ENCODE measurements around the gene CREB5. TPM values are rescaled to one million over a fixed set of nuclear protein-coding genes. Genes with fewer than 3 reads are reported as not detected.

CREB5 gene
- total RNA-seq, 1 experiment from 2014 or later, result 0.49 TPM

DNA sequence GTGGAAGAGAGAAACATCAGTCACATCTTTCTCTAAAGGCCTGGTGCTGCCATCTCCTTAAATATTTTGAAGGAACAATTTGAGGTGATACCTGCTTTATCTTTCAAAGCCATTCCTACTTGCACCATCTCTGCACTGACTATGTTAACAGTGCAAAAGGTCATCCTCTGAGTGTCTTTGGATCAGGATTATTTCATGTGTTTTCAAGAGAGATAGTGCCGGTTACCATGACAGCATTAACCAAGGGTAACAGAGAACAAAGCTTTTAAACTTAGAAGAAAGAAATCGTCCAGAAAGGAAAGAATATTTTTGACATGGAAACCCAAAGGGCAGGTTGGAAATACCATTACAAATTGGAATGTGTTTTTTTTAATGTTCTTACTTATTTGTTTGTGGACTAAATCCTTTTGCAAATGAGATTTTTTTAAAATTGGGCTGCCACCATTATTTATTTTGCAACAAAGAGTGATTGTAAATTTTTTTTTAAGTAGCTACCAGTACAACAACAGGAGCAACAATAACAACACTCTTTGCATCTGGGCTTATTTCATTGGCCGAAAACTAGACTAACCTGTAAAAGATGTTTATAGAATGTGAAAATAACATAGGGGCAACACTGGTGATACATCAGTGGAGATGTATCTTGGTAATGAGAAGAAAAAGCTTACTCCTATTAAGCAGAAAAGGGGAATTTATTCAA is 234.2 kb downstream of the CREB5 start:
- H2AFZ ChIP-seq (ENCODE audit: low read depth, low read length, poor library complexity, severe bottlenecking), result no peak overlapping the region
- no peak for ATAC-seq
- DNase-seq (ENCODE audit: low read depth, low spot score), result no peak
- RAD21 ChIA-PET (ENCODE audit: low non-redundant PET in 1 of 2, low total read pairs in 2 of 2, uncharacterized antibody in 2 of 2, unreplicated experiment in 2 of 2), result no interaction called here
- H4K20me1 ChIP-seq (ENCODE audit: insufficient read depth), result no peaks in the 10 kb centered on the region
- no peak overlapping the region for H3K9ac ChIP-seq (ENCODE audit: low read length)
- POLR2A ChIA-PET, result no interaction called here
- H3K36me3 ChIP-seq (ENCODE audit: control insufficient read depth in 1 of 2, insufficient read depth in 2 of 2, low read length in 2 of 2), result no peaks in the 10 kb centered on the region
- H3K27ac ChIP-seq (ENCODE audit: low read depth, low read length), result no peak overlapping the region
- intact Hi-C loops (cut with micrococcal nuclease), result no loop called here
- no peak overlapping the region for H3K4me2 ChIP-seq (ENCODE audit: low read length)
- H3K9me2 ChIP-seq (ENCODE audit: insufficient read depth), result no peaks in the 10 kb centered on the region
- H3K4me1 ChIP-seq (ENCODE audit: control insufficient read depth in 1 of 2, insufficient read depth in 2 of 2, low read length in 2 of 2), result no peaks in the 10 kb centered on the region
- no TSS peak for BruUV-seq (replicated peaks)
- no peaks in the 10 kb centered on the region for H3K9me3 ChIP-seq (ENCODE audit: control insufficient read depth in 1 of 2, insufficient read depth in 1 of 2, low read depth in 1 of 2, low read length in 2 of 2)
- H3K4me3 ChIP-seq (replicated peaks in 1 of 2; ENCODE audit: low read depth in 1 of 2, low read length in 2 of 2), result no peak overlapping the region
- no peaks in the 10 kb centered on the region for H3K79me2 ChIP-seq (ENCODE audit: insufficient read depth, low read length)
- H3K27me3 ChIP-seq (ENCODE audit: insufficient read depth, low read length), result peaks cover 12% of the 10 kb centered on the region; the same call in 1 of the 2 replicates
- TF ChIP-seq, protein P1, sequence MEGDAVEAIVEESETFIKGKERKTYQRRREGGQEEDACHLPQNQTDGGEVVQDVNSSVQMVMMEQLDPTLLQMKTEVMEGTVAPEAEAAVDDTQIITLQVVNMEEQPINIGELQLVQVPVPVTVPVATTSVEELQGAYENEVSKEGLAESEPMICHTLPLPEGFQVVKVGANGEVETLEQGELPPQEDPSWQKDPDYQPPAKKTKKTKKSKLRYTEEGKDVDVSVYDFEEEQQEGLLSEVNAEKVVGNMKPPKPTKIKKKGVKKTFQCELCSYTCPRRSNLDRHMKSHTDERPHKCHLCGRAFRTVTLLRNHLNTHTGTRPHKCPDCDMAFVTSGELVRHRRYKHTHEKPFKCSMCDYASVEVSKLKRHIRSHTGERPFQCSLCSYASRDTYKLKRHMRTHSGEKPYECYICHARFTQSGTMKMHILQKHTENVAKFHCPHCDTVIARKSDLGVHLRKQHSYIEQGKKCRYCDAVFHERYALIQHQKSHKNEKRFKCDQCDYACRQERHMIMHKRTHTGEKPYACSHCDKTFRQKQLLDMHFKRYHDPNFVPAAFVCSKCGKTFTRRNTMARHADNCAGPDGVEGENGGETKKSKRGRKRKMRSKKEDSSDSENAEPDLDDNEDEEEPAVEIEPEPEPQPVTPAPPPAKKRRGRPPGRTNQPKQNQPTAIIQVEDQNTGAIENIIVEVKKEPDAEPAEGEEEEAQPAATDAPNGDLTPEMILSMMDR (IDR thresholded peaks at IDR 0.05 in 2 of 3, conservative IDR thresholded peaks at IDR 0.05 in 1 of 3; ENCODE audit: borderline replicate concordance in 1 of 3, insufficient read depth in 1 of 3, low read depth in 2 of 3, low read length in 2 of 3), result no peak
- no peak for TF ChIP-seq ZFX (IDR thresholded peaks at IDR 0.05)
- CTCF ChIA-PET, result no interaction called here

DNA sequence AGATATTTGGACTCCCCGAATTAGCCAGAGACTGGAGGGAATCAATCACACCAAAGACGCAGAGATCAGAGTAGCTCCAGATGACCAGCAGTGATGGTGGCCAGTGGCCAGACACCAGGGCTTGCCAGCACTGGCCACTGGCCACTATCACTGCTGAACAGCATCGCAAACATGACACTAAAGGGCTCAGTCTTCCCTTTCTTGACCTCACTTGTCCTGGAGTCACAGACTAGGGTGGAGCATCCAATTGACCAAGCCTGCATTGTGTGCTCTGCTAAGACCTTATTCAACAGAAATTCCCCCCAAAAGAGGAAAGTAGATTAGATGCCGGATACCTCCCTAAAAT is 234.7 kb downstream of the CREB5 start:
- POLR2A ChIA-PET, result no interaction called here
- ATAC-seq, result no peak
- no peak overlapping the region for H3K4me2 ChIP-seq (ENCODE audit: low read length)

More for the DNA sequence above, 234.7 kb downstream of the CREB5 start:
- Histone ChIP-seq H3K9me2 (ENCODE audit: insufficient read depth) (no peaks in the 10 kb centered on the region), H3K9ac (ENCODE audit: low read length) (no peak overlapping the region), H2AFZ (ENCODE audit: low read depth, low read length, poor library complexity, severe bottlenecking) (no peak overlapping the region), H3K79me2 (ENCODE audit: insufficient read depth, low read length) (no peaks in the 10 kb centered on the region), H3K27ac (ENCODE audit: low read depth, low read length) (no peak overlapping the region), H3K27me3 (ENCODE audit: insufficient read depth, low read length) (peaks cover 10% of the 10 kb centered on the region; the same call in 1 of the 2 replicates), H3K4me1 (ENCODE audit: control insufficient read depth in 1 of 2, insufficient read depth in 2 of 2, low read length in 2 of 2) (no peaks in the 10 kb centered on the region), H3K4me3 (replicated peaks in 1 of 2; ENCODE audit: low read depth in 1 of 2, low read length in 2 of 2) (no peak overlapping the region), H4K20me1 (ENCODE audit: insufficient read depth) (no peaks in the 10 kb centered on the region), H3K36me3 (ENCODE audit: control insufficient read depth in 1 of 2, insufficient read depth in 2 of 2, low read length in 2 of 2) (no peaks in the 10 kb centered on the region), H3K9me3 (ENCODE audit: control insufficient read depth in 1 of 2, insufficient read depth in 1 of 2, low read depth in 1 of 2, low read length in 2 of 2) (no peaks in the 10 kb centered on the region)
- ChIA-PET CTCF (no interaction called here), RAD21 (ENCODE audit: low non-redundant PET in 1 of 2, low total read pairs in 2 of 2, uncharacterized antibody in 2 of 2, unreplicated experiment in 2 of 2) (no interaction called here)
- no peak for DNase-seq (ENCODE audit: low read depth, low spot score)
- BruUV-seq (replicated peaks), result no TSS peak
- intact Hi-C loops (cut with micrococcal nuclease), result no loop called here
- TF ChIP-seq SIN3A (IDR thresholded peaks at IDR 0.05; ENCODE audit: low read depth) (no peak), ZNF274 (IDR thresholded peaks at IDR 0.05; ENCODE audit: low read depth, low read length) (no peak), EGR1 (IDR thresholded peaks at IDR 0.05; ENCODE audit: low read depth) (no peak), ZFX (IDR thresholded peaks at IDR 0.05) (no peak), YY1 (IDR thresholded peaks at IDR 0.05; ENCODE audit: extremely low read depth, insufficient replicate concordance, low read depth, low read length) (no peak), ELF1 (IDR thresholded peaks at IDR 0.05; ENCODE audit: borderline replicate concordance, low read depth) (no peak)
- TF ChIP-seq, protein P1 (IDR thresholded peaks at IDR 0.05 in 2 of 3, conservative IDR thresholded peaks at IDR 0.05 in 1 of 3; ENCODE audit: borderline replicate concordance in 1 of 3, insufficient read depth in 1 of 3, low read depth in 2 of 3, low read length in 2 of 3), result no peak
- TF ChIP-seq, protein P2, sequence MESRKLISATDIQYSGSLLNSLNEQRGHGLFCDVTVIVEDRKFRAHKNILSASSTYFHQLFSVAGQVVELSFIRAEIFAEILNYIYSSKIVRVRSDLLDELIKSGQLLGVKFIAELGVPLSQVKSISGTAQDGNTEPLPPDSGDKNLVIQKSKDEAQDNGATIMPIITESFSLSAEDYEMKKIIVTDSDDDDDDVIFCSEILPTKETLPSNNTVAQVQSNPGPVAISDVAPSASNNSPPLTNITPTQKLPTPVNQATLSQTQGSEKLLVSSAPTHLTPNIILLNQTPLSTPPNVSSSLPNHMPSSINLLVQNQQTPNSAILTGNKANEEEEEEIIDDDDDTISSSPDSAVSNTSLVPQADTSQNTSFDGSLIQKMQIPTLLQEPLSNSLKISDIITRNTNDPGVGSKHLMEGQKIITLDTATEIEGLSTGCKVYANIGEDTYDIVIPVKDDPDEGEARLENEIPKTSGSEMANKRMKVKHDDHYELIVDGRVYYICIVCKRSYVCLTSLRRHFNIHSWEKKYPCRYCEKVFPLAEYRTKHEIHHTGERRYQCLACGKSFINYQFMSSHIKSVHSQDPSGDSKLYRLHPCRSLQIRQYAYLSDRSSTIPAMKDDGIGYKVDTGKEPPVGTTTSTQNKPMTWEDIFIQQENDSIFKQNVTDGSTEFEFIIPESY (IDR thresholded peaks at IDR 0.05; ENCODE audit: extremely low read depth, insufficient replicate concordance, low read length), result no peak
